T-helper 1 cell treated with Interleukin-12 subunit alpha and Interleukin-12 subunit beta and Interleukin-4 antibody, amounts not matched to agents 30 ng/mL and 1 ng/mL, for 36 hours (primary cell): ENCODE data around the gene DNM3. TPM values are rescaled to one million over a fixed set of nuclear protein-coding genes. Genes with fewer than 3 reads are reported as not detected.
"Not testable (repeated sequence)": the region's sequence is repeated elsewhere in the genome, so short reads cannot be mapped to it uniquely, and the experiment has no call there.

ENCODE experiments used
- intact Hi-C: fragments of 100-400 bp; cut with micrococcal nuclease; formaldehyde crosslinking; loops from one replicate; pipeline ENCODE4 v1.15.1; 2024
- total RNA-seq: library from RNA; stranded (reverse); gene quantifications from 2 replicates; pipeline ENCODE4 v1.2.3, GENCODE V29; 2022

The DNM3 gene
- total RNA-seq, 1 donor from 2014 or later: 1.2 TPM

- intact Hi-C loops: no loop called here
Measured at GRCh38 chr1:172269084-172269483, 427.8 kb downstream of the DNM3 start.

DNA sequence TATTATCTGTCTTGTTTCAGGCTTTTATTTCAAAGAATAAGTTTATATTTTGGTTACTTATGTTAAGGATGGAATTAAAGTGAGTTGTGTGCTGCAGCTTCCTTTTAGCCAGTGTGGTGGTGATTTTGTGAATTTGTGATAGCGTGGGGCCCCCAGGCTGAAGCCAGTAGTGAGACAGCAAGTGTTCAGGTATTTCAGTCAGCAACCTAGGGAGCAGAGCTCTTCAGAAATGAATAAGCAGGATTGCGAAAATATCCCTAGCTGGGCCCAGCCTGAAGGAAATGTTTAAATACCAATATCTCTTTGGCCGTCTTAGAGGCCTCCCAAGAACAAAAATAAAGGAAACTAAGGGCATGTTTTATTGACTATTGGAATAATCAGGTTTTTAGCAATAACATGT is 428.3 kb downstream of the DNM3 start:
- intact Hi-C loops: loop anchor here (1.0 to 5.0 kb wide), 5 partner anchors 69 to 263 kb away; partner anchors contain the start of gene SUCO

GRCh38 chr1:172270605-172271004 is 429.3 kb downstream of the DNM3 start:
- intact Hi-C loops: loop anchor here (1.0 to 5.0 kb wide), 5 partner anchors 68 to 262 kb away; partner anchors contain the start of gene SUCO

DNA sequence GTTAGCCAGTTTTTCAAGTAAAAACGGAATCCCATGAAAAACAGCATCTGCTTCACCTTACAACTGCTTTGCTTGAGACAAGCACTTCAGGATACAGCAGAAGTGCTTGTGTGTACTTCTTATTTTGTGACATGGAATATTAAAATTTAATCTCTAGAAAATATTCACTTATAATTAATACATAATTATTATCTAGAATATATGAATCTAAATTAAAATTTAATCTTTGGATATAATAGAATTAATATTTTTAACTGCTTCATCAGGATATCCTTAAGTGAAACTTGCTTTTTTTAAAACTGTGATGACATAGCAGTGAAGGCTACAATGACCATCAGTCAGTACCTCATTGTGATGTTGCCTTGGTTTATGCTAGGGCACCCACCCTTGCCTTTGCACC is 430.8 kb downstream of the DNM3 start:
- intact Hi-C loops: loop anchor here (5.0 kb wide), 3 partner anchors 85 to 260 kb away; partner anchors contain the start of gene SUCO

DNA sequence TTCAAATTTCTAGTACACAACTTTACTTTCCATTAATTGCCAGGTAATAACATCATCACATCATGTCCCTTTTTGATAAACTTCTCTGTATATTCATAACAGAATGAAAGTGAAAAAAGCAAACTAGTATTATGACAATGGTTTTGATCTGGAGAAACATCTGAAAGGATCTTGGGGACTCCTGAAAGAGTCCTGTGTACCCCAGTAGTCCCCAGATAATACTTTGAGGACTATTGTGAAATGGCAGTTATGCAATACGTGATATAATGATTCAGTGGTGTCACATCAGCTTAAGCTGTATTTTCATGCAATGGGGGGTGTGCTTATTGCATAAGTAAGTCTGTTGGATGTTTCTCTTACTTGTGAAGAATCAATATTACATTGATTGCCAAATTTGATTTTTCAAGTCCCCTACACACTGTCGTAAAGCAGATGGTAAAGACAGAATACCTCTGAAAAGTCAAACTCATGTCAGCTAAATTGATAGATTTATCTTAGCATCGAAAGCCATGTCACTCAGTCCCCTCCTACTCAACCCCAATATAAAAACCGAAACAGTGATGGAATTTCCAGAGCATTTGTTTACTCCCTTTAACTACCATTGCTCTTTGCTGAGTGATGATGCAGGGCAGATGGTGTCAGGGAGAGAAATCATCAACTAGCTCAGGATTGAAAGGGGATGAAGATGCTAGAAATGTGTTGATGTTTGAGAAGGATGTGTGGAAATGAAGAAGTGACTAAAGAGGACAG is 432.5 kb downstream of the DNM3 start:
- intact Hi-C loops: loop anchor here (1.0 to 5.0 kb wide), 5 partner anchors 83 to 258 kb away; partner anchors contain the start of gene SUCO

DNA sequence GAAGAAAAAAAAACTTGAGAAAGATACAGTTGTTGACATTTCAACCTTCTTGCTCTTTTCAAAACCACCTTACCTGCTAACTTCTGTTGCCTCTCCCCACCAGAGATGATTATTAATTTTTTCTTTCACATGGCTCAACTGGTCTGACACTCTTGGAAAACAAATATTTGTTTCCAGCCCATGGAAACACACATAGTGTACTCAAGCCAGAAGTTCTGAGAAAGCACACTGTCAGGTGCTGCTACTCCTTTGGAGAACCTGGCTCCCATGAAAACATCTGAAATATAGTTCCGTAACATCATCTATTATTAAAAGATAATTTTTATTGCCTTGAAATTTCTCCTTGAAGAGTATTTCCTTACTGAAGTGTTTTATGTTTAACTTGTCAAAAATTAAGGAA is 434.2 kb downstream of the DNM3 start:
- intact Hi-C loops: no loop called here

DNA sequence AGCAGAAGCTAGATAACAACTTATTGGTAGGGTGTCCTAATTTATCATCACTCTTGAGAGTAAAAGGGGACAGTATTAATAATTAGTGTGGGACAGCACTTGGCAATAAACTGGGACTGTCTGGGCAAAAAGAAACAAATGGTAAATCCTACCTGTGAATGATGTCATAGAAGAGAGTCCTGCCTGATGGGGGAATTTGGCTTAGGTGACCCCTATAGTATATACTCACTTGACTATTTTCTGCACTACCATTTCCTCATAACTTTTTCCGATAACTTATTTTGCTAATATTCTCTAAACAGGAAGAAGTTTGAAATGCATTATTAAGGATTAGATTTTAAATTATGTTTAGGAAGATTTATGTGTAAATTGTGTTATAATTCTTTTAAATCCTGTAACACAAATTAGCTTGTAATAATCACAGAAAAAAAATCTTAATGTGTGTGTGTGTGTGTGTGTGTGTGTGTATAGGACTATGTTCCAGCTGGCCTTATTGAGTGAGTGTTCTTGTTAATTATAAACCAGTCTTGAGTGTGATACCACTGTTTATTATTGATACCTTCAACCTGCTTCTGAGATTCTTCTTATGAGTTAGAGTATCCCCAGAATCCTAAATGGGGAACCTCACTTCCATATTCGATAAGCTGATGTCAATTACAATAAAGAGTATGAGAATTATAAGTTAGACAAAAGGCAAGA is 435.0 kb downstream of the DNM3 start:
- intact Hi-C loops: no loop called here

DNA sequence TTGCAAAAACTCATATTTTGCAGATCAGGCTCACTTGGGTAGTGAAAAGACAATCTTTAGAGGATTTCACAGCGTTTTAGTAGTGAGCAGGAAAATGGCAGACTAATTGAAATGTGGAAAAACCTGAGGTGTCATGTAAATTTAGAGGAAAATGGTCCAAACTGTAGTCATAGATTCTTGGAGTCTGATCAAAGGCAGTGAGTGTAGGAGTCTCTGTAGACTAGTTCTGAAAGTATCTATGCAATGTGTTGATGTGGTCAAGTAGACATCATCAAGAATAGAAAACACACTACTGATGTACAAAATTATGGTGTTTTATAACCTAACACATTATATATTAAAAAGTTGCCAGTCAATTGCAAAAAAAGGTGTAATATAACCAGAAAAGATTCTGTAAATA is 436.0 kb downstream of the DNM3 start:
- intact Hi-C loops: no loop called here

GRCh38 chr1:172277989-172278388 is 436.7 kb downstream of the DNM3 start:
- intact Hi-C loops: no loop called here

DNA sequence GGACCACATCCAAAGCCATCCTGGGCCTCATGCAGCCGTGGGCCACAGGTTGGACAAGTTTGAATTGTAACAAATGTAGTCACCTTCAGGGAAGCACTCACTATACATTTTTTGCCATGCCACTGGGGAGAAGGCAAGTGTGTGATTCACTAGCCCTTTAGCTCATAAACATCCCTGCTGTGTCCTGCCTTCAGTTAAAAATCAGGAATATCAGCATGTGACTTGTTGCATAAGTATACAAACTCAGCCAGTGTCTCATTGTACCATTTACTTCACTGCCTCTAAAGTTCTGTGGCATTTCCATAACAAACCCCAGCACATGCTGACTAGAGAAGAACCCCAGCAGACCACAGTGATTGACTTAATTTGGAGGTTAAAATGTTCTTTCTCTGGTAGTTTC is 437.2 kb downstream of the DNM3 start:
- intact Hi-C loops: no loop called here

DNA sequence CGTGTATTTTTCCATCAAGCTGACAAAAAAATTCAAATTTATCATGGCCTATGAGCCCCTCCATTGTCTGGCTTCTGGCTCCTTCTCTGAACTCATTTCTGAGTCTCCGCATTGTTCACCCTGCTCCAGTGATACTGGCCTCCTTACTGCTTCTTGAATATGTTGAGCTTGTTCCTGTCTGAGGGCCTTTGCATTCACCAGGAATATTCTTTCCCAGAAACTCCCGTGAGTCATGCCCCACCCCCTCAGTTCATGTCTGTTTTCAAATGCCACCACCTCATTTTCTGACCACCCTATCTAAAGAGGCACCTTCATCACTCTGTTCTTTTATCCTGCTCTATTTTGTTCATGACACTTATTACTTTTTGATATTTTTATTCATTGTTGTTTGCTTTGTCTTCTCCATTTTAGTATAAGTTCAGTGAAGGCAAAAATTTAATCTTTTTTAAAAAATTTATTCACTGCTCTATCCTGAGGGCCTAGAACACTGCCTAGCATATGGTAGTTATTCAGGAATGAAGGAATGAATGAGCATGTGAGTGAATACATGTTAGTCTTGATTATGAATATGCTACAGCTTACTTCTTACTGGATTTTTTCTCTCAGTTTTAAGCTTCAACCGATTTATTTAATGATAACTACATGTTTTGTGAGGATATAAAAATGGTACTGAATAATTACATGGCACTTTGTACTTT is 438.8 kb downstream of the DNM3 start:
- intact Hi-C loops: no loop called here

DNA sequence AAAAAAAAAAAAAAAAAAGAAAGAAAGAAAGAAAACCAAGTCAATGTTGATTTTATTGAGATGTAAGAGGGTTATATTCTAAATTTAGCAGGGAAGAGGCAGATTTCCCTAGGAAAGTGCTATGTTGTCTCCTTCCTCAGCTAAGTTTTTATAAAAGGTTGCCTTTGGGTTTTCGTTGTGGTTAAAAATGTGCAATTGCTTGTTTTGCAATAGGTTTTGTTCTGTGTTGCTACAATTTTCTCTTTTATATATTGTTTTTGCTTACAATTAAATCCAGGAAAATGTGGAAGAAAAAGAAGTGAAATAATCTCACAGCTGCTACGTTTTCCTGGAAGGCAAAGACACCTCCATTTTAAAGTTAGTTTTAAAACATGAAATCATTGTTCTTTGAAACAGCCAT is 442.5 kb downstream of the DNM3 start:
- intact Hi-C loops: no loop called here

DNA sequence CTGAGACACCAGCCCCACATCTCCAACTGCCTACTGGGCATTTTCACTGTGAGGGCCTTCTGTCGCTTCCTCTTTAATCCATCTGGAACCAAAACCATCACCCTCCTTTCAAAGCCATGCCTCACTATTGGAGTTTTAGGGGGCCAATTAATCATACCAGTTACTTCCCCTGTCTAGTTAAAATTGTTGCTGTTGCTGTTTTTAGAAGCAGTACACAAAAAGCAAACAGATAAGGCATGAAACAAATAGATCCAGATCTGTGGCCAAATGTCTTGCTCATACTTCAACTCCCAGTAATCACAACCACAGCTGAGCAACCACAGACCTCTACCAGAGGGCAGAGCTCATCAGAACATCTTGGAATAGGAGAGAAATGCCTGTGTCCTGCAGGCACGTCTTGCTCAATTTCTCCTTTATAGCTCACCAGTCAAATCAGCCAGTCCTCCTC is 445.4 kb downstream of the DNM3 start:
- intact Hi-C loops: no loop called here

GRCh38 chr1:172287208-172287607 is 445.9 kb downstream of the DNM3 start:
- intact Hi-C loops: no loop called here

GRCh38 chr1:172288581-172288980 is 447.3 kb downstream of the DNM3 start:
- intact Hi-C loops: no loop called here

GRCh38 chr1:172289448-172289847 is 448.1 kb downstream of the DNM3 start:
- intact Hi-C loops: no loop called here

- intact Hi-C loops: no loop called here
Measured at GRCh38 chr1:172292840-172293239, 451.5 kb downstream of the DNM3 start.

DNA sequence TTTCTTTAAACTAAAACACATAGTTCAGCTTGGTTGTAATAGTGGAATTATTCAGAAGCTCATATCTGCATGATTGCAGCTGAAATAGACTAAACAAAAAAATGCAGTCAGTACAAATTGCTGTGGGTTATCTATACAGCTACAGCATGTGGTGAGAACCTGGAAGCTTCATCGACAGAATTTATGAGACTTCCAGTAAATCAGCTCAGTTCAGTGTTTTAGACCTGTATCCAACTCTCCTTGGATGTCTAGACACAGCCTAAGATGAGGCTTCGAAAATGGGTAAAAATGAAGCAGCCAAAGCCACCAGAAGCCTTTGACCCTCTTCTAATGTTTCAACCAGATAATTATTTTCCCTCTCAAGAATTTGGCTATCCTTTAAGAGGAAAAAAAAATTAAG is 452.1 kb downstream of the DNM3 start:
- intact Hi-C loops: no loop called here

- intact Hi-C loops: no loop called here
Measured at GRCh38 chr1:172298141-172298540, 456.8 kb downstream of the DNM3 start.

- intact Hi-C loops: no loop called here
Measured at GRCh38 chr1:172298911-172299310, 457.6 kb downstream of the DNM3 start.

- intact Hi-C loops: no loop called here
Measured at GRCh38 chr1:172299515-172299914, 458.2 kb downstream of the DNM3 start.

- intact Hi-C loops: not testable (repeated sequence)
Measured at GRCh38 chr1:172307508-172307907, 466.2 kb downstream of the DNM3 start.
